Hepatocyte (in vitro differentiated cells): ENCODE results near the gene ALDH3A1. TPM values are rescaled to one million over a fixed set of nuclear protein-coding genes. Genes with fewer than 3 reads are reported as not detected.

Experiments used
- DNase-seq: peaks from one replicate; pipeline ENCODE4 v3.0.0-alpha.2; 2016; ENCODE audit warnings: low spot score
- H2AFZ ChIP-seq: fragments of 200-600 bp; sonication (generic); 2 replicates; pipeline ENCODE4 v1.6.0; 2016; ENCODE audit warnings: antibody characterized with exemption, mild to moderate bottlenecking
- H3K27ac ChIP-seq: fragments of 200-600 bp; sonication (generic); 2 replicates; pipeline ENCODE4 v1.5.1; 2016; ENCODE audit warnings: mild to moderate bottlenecking
- H3K27me3 ChIP-seq: fragments of 200-600 bp; sonication (generic); 2 replicates; pipeline ENCODE4 v1.6.1; 2016
- H3K36me3 ChIP-seq: fragments of 200-600 bp; sonication (generic); replicated peaks from 2 replicates; pipeline ENCODE4 v1.5.1; 2016; ENCODE audit warnings: low read depth; ENCODE audit not compliant: insufficient read depth
- H3K4me1 ChIP-seq: fragments of 200-600 bp; sonication (generic); 2 replicates; pipeline ENCODE4 v1.5.1; 2016; ENCODE audit warnings: mild to moderate bottlenecking, moderate library complexity; ENCODE audit not compliant: insufficient read depth
- H3K4me2 ChIP-seq: fragments of 200-600 bp; sonication (generic); 2 replicates; pipeline ENCODE4 v1.6.0; 2016
- H3K4me3 ChIP-seq: fragments of 200-600 bp; sonication (generic); 2 replicates; pipeline ENCODE4 v1.5.1; 2016; ENCODE audit warnings: mild to moderate bottlenecking
- H3K79me2 ChIP-seq: fragments of 200-600 bp; sonication (generic); 2 replicates; pipeline ENCODE4 v1.6.0; 2017; ENCODE audit warnings: mild to moderate bottlenecking
- H3K9me2 ChIP-seq: fragments of 200-600 bp; sonication (generic); replicated peaks from 2 replicates; pipeline ENCODE4 v1.6.0; 2017; ENCODE audit warnings: mild to moderate bottlenecking; ENCODE audit not compliant: insufficient read depth
- H3K9me3 ChIP-seq: fragments of 200-600 bp; sonication (generic); 2 replicates; pipeline ENCODE4 v1.5.1; 2016; ENCODE audit warnings: low read depth, mild to moderate bottlenecking
- H4K20me1 ChIP-seq: fragments of 200-600 bp; sonication (generic); 2 replicates; pipeline ENCODE4 v1.6.0; 2016; ENCODE audit warnings: mild to moderate bottlenecking; ENCODE audit not compliant: insufficient read depth, poor library complexity, severe bottlenecking
- EZH2 ChIP-seq: fragments of 200-600 bp; sonication (generic); IDR thresholded peaks from 2 replicates; pipeline ENCODE4 v1.6.1; 2016; ENCODE audit warnings: antibody characterized with exemption, mild to moderate bottlenecking, borderline replicate concordance
- EZH2phosphoT487 ChIP-seq: fragments of 200-600 bp; sonication (generic); IDR thresholded peaks from one replicate; pipeline ENCODE4 v1.6.1; 2018; ENCODE audit warnings: antibody characterized with exemption, mild to moderate bottlenecking, low read depth, moderate library complexity; ENCODE audit not compliant: unreplicated experiment, severe bottlenecking
- WGBS: methylation state at CpG from one replicate; pipeline ENCODE4 v1.1.6; 2016; ENCODE audit warnings: low lambda C conversion rate; ENCODE audit errors: missing lambda C conversion rate; 5-methylcytosine and 5-hydroxymethylcytosine counted together
- polyA plus RNA-seq: library from polyadenylated mRNA; unstranded; fragments of >200 nt; fragmentation: Nextera tagmentation; extraction: Ambion mirVana; gene quantifications from 2 replicates; pipeline ENCODE4 v1.2.1, GENCODE V29; 2016
- total RNA-seq: library from RNA; depleted of rRNA; stranded (reverse); fragments of >200 nt; gene quantifications from 2 replicates; pipeline ENCODE4 v1.2.3, GENCODE V29; 2014
- TF ChIP-seq, protein P1 (sequence below): fragments of 200-600 bp; sonication (generic); IDR thresholded peaks from 2 replicates; pipeline ENCODE4 v1.5.1; 2016; ENCODE audit warnings: antibody characterized with exemption, mild to moderate bottlenecking; ENCODE audit not compliant: poor library complexity

ALDH3A1 gene
- total and polyA plus RNA-seq, 2 experiments from 2014 or later, result 0.90 to 1.4 TPM

DNA sequence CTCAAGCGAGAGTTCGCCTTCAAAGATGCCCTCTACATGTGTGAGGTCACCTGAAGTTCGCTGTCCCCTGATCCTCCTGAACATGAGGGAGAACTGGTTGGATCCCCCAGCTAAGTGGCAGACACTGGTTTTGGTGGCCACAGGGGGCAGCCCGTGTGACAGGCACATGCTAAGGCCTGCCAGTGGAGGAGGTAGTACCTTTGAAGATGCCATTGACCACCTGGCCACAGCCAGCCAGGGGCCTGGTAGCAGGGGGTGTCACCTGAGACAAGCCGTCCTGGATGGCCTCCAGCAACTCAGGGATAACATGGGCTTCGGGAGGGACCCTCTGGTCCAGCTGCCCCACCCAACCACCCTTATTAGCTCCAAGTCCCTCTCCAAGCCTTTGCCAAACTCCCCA lies 7.3 kb upstream of the ALDH3A1 start:
- Histone ChIP-seq H4K20me1 (no peaks in the 10 kb centered on the region), H3K27ac (no peak overlapping the region), H3K79me2 (no peaks in the 10 kb centered on the region), H3K4me2 (no peak overlapping the region), H3K4me3 (no peak overlapping the region), H3K36me3 (no peaks in the 10 kb centered on the region), H3K27me3 (no peaks in the 10 kb centered on the region), H3K4me1 (no peaks in the 10 kb centered on the region), H3K9me2 (no peaks in the 10 kb centered on the region), H3K9me3 (no peaks in the 10 kb centered on the region), H2AFZ (no peak overlapping the region)
- DNase-seq, result no peak
- TF ChIP-seq EZH2phosphoT487, result no peak
- no peak for TF ChIP-seq EZH2
- TF ChIP-seq, protein P1, sequence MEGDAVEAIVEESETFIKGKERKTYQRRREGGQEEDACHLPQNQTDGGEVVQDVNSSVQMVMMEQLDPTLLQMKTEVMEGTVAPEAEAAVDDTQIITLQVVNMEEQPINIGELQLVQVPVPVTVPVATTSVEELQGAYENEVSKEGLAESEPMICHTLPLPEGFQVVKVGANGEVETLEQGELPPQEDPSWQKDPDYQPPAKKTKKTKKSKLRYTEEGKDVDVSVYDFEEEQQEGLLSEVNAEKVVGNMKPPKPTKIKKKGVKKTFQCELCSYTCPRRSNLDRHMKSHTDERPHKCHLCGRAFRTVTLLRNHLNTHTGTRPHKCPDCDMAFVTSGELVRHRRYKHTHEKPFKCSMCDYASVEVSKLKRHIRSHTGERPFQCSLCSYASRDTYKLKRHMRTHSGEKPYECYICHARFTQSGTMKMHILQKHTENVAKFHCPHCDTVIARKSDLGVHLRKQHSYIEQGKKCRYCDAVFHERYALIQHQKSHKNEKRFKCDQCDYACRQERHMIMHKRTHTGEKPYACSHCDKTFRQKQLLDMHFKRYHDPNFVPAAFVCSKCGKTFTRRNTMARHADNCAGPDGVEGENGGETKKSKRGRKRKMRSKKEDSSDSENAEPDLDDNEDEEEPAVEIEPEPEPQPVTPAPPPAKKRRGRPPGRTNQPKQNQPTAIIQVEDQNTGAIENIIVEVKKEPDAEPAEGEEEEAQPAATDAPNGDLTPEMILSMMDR, result no peak
- WGBS, result 81% methylated on average over 6 of the region's 6 CpGs

DNA sequence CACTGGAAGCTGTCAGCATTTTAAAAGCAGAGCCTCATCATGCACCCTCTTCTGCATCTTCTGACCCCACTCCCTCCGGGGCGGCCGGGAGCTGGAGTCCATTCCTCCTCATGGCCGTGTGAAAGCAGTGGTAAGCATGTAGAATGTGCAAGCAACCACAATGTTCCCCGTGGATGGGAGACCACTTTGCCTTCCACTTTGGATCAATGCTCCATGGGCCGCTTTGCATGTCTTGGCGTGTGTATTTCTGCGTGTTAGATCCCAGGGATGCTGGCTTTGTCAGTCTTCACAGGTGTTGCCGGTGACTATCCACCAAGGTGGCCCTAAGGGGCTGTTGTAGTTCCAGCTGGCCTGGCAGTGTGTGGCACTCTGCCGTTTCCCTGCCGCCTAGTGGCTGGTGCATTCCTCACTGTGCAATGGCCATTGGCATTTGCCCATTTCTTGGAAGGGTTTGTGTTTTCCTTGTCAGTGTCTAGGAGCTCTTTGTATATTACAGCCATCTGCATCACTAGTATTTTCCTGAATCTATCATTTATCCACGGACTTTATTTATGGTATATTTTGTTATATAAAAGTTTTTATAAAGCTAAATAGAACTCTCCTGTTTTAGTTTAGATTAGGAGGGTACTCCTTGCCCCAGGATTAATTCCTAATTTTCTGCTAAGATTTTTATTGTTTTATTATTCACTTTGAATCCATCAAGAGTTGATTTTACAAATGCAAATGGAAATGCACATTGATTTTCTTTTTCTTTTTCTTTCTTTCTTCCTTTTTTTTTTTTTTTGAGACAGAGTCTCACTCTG lies 5.8 kb upstream of the ALDH3A1 start:
- Histone ChIP-seq H3K27ac (no peak overlapping the region), H3K27me3 (no peaks in the 10 kb centered on the region), H3K4me3 (no peak overlapping the region), H3K9me3 (no peaks in the 10 kb centered on the region), H4K20me1 (no peaks in the 10 kb centered on the region), H2AFZ (no peak overlapping the region), H3K9me2 (no peaks in the 10 kb centered on the region), H3K79me2 (no peaks in the 10 kb centered on the region), H3K36me3 (no peaks in the 10 kb centered on the region), H3K4me1 (no peaks in the 10 kb centered on the region), H3K4me2 (no peak overlapping the region)
- no peak for DNase-seq
- TF ChIP-seq EZH2phosphoT487 (no peak), EZH2 (no peak)
- TF ChIP-seq, protein P1, result no peak
- 92% methylated on average over 12 of the region's 12 CpGs for WGBS

DNA sequence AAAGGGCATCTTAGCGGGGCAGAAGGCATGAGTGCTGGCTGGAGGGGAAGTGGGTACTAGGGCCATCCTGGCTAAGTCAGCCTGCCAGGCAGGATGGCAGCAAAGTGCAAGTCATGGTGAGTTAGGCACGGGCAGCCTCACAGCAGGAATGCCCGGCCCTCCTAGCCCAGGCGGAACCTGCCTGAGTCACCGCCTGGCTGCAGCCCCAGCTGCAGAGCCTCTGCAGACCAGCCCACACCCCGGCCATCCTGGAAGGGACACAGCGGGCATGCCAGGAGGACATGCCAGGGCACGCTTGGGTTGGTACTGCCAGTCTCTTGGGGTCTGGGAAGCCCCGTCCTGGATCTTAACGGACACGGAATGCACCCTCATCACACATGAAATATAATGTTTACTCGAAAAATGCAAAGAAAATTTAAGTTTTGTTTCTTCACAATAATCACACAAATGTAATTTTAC lies 5.0 kb upstream of the ALDH3A1 start:
- H4K20me1 ChIP-seq, result no peaks in the 10 kb centered on the region
- H3K79me2 ChIP-seq, result no peaks in the 10 kb centered on the region
- TF ChIP-seq EZH2 (no peak), EZH2phosphoT487 (no peak)
- TF ChIP-seq, protein P1, result no peak
- no peak overlapping the region for H2AFZ ChIP-seq
- 91% methylated on average over 12 of the region's 12 CpGs for WGBS
- H3K27ac ChIP-seq, result no peak overlapping the region
- H3K4me2 ChIP-seq, result no peak overlapping the region
- no peaks in the 10 kb centered on the region for H3K36me3 ChIP-seq
- peaks cover 7% of the 10 kb centered on the region for H3K4me1 ChIP-seq
- H3K9me2 ChIP-seq, result no peaks in the 10 kb centered on the region
- H3K27me3 ChIP-seq, result no peaks in the 10 kb centered on the region
- H3K4me3 ChIP-seq, result no peak overlapping the region
- DNase-seq, result no peak
- no peaks in the 10 kb centered on the region for H3K9me3 ChIP-seq
